GM23338 (cell line): ENCODE measurements around the gene LATS2.

ENCODE experiments used
- POLR2AphosphoS5 ChIP-seq: IDR thresholded peaks from 2 replicates; pipeline ENCODE4 v1.6.1; 2016; ENCODE audit warnings: antibody characterized with exemption, low read depth
- TF ChIP-seq, protein P1 (sequence below), 2 experiments: fragments of 200-600 bp in 1 of 2; sonication (generic) in 1 of 2; conservative IDR thresholded peaks; 2 replicates each; pipeline versions ENCODE4 v1.5.1 to v1.6.1; 2016 to 2017; ENCODE audit warnings: antibody characterized with exemption in 2 of 2, low read depth in 2 of 2, mild to moderate bottlenecking in 2 of 2, moderate library complexity in 1 of 2
- TF ChIP-seq, protein P2 (sequence below): fragments of 250-450 bp; sonication (Bioruptor Pico); IDR thresholded peaks from 2 replicates; pipeline ENCODE4 v1.5.0; 2020; ENCODE audit warnings: mild to moderate bottlenecking, moderate library complexity
- TF ChIP-seq, protein P3 (sequence below): IDR thresholded peaks from one replicate; pipeline ENCODE4 v1.6.1; 2018; ENCODE audit warnings: antibody characterized with exemption; ENCODE audit not compliant: unreplicated experiment

DNA sequence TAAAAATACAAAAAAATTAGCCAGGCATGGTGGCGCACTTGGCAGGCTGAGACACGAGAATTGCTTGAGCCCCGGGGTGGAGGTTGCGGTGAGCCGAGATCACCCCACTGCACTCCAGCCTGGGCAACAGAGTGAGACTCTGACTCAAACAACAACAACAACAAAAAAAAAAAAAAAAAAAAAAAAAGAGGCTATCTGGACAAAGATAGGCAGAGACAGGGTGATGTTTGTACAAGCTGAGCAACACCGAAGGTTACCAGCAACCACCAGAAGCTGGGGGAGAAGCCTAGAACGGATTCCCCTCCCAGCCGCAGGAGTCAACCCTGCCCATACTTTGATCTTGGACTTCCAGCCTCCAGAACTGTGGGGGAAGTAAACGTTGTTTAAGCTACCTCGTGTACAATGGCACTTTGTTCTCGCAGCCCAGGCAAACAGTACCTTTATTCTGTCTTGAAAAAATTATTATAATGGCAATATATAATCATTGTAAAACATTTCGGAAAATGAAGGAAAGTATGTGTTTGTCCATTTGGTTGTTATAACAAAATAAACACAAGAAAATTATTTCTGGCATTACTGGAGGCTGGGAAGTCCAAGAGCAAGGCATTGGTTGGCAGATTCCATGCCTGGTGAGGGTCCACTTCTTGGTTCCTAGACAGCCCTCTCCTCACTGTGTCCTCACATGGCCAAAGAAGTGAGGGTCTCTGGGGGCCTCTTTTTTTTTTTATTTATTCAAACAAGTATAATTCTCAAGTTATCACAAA, 39.8 kb upstream of the LATS2 start:
- TF ChIP-seq, protein P1, sequence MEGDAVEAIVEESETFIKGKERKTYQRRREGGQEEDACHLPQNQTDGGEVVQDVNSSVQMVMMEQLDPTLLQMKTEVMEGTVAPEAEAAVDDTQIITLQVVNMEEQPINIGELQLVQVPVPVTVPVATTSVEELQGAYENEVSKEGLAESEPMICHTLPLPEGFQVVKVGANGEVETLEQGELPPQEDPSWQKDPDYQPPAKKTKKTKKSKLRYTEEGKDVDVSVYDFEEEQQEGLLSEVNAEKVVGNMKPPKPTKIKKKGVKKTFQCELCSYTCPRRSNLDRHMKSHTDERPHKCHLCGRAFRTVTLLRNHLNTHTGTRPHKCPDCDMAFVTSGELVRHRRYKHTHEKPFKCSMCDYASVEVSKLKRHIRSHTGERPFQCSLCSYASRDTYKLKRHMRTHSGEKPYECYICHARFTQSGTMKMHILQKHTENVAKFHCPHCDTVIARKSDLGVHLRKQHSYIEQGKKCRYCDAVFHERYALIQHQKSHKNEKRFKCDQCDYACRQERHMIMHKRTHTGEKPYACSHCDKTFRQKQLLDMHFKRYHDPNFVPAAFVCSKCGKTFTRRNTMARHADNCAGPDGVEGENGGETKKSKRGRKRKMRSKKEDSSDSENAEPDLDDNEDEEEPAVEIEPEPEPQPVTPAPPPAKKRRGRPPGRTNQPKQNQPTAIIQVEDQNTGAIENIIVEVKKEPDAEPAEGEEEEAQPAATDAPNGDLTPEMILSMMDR (conservative IDR thresholded peaks at IDR 0.05; ENCODE audit: low read depth in 2 of 2): no peak
- no peak for TF ChIP-seq POLR2AphosphoS5
- TF ChIP-seq, protein P2, sequence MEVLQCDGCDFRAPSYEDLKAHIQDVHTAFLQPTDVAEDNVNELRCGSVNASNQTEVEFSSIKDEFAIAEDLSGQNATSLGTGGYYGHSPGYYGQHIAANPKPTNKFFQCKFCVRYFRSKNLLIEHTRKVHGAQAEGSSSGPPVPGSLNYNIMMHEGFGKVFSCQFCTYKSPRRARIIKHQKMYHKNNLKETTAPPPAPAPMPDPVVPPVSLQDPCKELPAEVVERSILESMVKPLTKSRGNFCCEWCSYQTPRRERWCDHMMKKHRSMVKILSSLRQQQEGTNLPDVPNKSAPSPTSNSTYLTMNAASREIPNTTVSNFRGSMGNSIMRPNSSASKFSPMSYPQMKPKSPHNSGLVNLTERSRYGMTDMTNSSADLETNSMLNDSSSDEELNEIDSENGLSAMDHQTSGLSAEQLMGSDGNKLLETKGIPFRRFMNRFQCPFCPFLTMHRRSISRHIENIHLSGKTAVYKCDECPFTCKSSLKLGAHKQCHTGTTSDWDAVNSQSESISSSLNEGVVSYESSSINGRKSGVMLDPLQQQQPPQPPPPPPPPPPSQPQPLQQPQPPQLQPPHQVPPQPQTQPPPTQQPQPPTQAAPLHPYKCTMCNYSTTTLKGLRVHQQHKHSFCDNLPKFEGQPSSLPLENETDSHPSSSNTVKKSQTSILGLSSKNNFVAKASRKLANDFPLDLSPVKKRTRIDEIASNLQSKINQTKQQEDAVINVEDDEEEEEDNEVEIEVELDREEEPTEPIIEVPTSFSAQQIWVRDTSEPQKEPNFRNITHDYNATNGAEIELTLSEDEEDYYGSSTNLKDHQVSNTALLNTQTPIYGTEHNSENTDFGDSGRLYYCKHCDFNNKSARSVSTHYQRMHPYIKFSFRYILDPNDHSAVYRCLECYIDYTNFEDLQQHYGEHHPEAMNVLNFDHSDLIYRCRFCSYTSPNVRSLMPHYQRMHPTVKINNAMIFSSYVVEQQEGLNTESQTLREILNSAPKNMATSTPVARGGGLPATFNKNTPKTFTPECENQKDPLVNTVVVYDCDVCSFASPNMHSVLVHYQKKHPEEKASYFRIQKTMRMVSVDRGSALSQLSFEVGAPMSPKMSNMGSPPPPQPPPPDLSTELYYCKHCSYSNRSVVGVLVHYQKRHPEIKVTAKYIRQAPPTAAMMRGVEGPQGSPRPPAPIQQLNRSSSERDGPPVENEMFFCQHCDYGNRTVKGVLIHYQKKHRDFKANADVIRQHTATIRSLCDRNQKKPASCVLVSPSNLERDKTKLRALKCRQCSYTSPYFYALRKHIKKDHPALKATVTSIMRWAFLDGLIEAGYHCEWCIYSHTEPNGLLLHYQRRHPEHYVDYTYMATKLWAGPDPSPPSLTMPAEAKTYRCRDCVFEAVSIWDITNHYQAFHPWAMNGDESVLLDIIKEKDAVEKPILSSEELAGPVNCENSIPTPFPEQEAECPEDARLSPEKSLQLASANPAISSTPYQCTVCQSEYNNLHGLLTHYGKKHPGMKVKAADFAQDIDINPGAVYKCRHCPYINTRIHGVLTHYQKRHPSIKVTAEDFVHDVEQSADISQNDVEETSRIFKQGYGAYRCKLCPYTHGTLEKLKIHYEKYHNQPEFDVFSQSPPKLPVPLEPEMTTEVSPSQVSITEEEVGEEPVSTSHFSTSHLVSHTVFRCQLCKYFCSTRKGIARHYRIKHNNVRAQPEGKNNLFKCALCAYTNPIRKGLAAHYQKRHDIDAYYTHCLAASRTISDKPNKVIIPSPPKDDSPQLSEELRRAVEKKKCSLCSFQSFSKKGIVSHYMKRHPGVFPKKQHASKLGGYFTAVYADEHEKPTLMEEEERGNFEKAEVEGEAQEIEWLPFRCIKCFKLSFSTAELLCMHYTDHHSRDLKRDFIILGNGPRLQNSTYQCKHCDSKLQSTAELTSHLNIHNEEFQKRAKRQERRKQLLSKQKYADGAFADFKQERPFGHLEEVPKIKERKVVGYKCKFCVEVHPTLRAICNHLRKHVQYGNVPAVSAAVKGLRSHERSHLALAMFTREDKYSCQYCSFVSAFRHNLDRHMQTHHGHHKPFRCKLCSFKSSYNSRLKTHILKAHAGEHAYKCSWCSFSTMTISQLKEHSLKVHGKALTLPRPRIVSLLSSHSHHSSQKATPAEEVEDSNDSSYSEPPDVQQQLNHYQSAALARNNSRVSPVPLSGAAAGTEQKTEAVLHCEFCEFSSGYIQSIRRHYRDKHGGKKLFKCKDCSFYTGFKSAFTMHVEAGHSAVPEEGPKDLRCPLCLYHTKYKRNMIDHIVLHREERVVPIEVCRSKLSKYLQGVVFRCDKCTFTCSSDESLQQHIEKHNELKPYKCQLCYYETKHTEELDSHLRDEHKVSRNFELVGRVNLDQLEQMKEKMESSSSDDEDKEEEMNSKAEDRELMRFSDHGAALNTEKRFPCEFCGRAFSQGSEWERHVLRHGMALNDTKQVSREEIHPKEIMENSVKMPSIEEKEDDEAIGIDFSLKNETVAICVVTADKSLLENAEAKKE: no peak
- TF ChIP-seq, protein P3, sequence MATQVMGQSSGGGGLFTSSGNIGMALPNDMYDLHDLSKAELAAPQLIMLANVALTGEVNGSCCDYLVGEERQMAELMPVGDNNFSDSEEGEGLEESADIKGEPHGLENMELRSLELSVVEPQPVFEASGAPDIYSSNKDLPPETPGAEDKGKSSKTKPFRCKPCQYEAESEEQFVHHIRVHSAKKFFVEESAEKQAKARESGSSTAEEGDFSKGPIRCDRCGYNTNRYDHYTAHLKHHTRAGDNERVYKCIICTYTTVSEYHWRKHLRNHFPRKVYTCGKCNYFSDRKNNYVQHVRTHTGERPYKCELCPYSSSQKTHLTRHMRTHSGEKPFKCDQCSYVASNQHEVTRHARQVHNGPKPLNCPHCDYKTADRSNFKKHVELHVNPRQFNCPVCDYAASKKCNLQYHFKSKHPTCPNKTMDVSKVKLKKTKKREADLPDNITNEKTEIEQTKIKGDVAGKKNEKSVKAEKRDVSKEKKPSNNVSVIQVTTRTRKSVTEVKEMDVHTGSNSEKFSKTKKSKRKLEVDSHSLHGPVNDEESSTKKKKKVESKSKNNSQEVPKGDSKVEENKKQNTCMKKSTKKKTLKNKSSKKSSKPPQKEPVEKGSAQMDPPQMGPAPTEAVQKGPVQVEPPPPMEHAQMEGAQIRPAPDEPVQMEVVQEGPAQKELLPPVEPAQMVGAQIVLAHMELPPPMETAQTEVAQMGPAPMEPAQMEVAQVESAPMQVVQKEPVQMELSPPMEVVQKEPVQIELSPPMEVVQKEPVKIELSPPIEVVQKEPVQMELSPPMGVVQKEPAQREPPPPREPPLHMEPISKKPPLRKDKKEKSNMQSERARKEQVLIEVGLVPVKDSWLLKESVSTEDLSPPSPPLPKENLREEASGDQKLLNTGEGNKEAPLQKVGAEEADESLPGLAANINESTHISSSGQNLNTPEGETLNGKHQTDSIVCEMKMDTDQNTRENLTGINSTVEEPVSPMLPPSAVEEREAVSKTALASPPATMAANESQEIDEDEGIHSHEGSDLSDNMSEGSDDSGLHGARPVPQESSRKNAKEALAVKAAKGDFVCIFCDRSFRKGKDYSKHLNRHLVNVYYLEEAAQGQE: no peak
